ENCODE measurements around the gene LONP1. TPM values are rescaled to one million over a fixed set of nuclear protein-coding genes. Genes with fewer than 3 reads are reported as not detected.
A peak's percentile ranks its signal among the peaks of the same experiment; 100 is the strongest.

The LONP1 gene
- total RNA-seq, 1 donor from 2014 or later: 49.9 TPM

GRCh38 chr19:5680437-5681368, 39.2 kb downstream of the LONP1 start, which contains the start of the genes HSD11B1L and MICOS13:
Gene HSD11B1L (plus strand): TSS chr19:5681027. CDS start chr19:5684833, 3,806 bp downstream.
Gene MICOS13 (minus strand): TSS chr19:5680516. CDS start chr19:5680486, 30 bp downstream.
- peak; percentile 96 to 99 for DNase-seq (ENCODE audit: low read depth in 2 of 2)

- peak; percentile 16 to 57 for DNase-seq (ENCODE audit: low read depth in 2 of 2)
Observed at GRCh38 chr19:5680084-5680436, 39.9 kb downstream of the LONP1 start.

- no peak for DNase-seq (ENCODE audit: low read depth in 2 of 2)
Observed at GRCh38 chr19:5679289-5680083, 40.5 kb downstream of the LONP1 start.

- no peak for DNase-seq (ENCODE audit: low read depth in 2 of 2)
Observed at GRCh38 chr19:5678071-5678718, 41.8 kb downstream of the LONP1 start.

GRCh38 chr19:5677580-5677979, 42.4 kb downstream of the LONP1 start:
- DNase-seq (ENCODE audit: low read depth in 2 of 2): no peak

GRCh38 chr19:5677136-5677535, 42.8 kb downstream of the LONP1 start:
- no peak for DNase-seq (ENCODE audit: low read depth in 2 of 2)

GRCh38 chr19:5676772-5677105, 43.2 kb downstream of the LONP1 start:
- no peak for DNase-seq (ENCODE audit: low read depth in 2 of 2)

GRCh38 chr19:5676105-5676771, 43.7 kb downstream of the LONP1 start:
- no peak for DNase-seq (ENCODE audit: low read depth in 2 of 2)

GRCh38 chr19:5674714-5675113, 45.2 kb downstream of the LONP1 start:
- no peak for DNase-seq (ENCODE audit: low read depth in 2 of 2)

GRCh38 chr19:5673752-5674151, 46.2 kb downstream of the LONP1 start:
- no peak for DNase-seq (ENCODE audit: low read depth in 2 of 2)

GRCh38 chr19:5672708-5673459, 47.1 kb downstream of the LONP1 start:
- no peak for DNase-seq (ENCODE audit: low read depth in 2 of 2)

- DNase-seq (ENCODE audit: low read depth in 2 of 2): no peak
Observed at GRCh38 chr19:5671600-5671999, 48.3 kb downstream of the LONP1 start.

GRCh38 chr19:5669212-5669611, 50.7 kb downstream of the LONP1 start:
- DNase-seq (ENCODE audit: low read depth in 2 of 2): no peak

- DNase-seq (ENCODE audit: low read depth in 2 of 2): no peak
Observed at GRCh38 chr19:5667751-5668271, 52.1 kb downstream of the LONP1 start.

GRCh38 chr19:5666921-5667610, 52.9 kb downstream of the LONP1 start:
- DNase-seq (ENCODE audit: low read depth in 2 of 2): no peak

- DNase-seq (ENCODE audit: low read depth in 2 of 2): peak; percentile 32 to 70
Observed at GRCh38 chr19:5665781-5666513, 54.0 kb downstream of the LONP1 start.

- no peak for DNase-seq (ENCODE audit: low read depth in 2 of 2)
Observed at GRCh38 chr19:5664515-5664914, 55.4 kb downstream of the LONP1 start.

- no peak for DNase-seq (ENCODE audit: low read depth in 2 of 2)
Observed at GRCh38 chr19:5663904-5664303, 56.0 kb downstream of the LONP1 start.

- no peak for DNase-seq (ENCODE audit: low read depth in 2 of 2)
Observed at GRCh38 chr19:5661483-5661882, 58.5 kb downstream of the LONP1 start.

Measured in dermis microvascular lymphatic vessel endothelial cell (primary cell).